Measurements from ENCODE around the gene SUN5.
"Not testable (repeated sequence)": the region's sequence is repeated elsewhere in the genome, so short reads cannot be mapped to it uniquely, and the experiment has no call there.

SUN5 gene

DNA sequence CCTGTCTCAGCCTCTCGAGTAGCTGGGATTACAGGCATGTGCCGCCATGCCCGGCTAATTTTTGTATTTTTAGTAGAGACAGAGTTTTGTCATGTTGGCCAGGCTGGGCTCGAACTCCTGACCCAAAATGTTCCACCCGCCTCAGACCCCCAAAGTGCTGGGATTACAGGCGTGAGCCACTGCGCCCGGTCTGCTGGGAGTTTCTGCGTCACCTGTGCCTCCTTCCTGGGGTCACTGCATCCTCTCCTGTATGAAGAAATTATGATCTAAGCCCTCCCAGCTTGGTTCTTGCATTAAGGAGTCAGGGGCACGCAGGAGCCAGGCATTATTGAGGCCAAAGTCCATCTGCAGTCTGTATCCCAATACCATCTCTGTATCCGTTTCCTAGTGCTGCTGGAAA lies 41.6 kb downstream of the SUN5 start:
- not testable (repeated sequence) for DNase-seq

DNA sequence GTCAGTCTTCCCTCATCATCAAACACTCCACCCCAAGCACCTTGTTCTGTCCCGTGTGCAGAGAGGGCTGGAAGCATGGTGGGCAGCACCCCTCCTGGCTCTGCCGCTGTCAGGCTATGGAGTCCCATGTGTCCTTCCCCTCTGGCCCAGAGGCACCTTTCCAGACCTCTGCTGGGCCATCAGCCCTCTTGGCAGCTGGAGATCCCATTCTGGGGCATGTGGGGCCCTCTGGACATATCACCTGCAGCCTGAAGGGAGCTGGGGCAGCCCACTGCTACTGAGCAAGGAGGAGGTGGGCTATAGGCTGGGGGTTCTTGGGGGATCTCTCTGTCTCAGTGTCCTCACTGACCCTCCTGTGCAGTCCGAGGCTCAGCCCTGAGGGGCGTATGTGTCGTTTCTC lies 42.2 kb downstream of the SUN5 start:
- no peak for DNase-seq

DNA sequence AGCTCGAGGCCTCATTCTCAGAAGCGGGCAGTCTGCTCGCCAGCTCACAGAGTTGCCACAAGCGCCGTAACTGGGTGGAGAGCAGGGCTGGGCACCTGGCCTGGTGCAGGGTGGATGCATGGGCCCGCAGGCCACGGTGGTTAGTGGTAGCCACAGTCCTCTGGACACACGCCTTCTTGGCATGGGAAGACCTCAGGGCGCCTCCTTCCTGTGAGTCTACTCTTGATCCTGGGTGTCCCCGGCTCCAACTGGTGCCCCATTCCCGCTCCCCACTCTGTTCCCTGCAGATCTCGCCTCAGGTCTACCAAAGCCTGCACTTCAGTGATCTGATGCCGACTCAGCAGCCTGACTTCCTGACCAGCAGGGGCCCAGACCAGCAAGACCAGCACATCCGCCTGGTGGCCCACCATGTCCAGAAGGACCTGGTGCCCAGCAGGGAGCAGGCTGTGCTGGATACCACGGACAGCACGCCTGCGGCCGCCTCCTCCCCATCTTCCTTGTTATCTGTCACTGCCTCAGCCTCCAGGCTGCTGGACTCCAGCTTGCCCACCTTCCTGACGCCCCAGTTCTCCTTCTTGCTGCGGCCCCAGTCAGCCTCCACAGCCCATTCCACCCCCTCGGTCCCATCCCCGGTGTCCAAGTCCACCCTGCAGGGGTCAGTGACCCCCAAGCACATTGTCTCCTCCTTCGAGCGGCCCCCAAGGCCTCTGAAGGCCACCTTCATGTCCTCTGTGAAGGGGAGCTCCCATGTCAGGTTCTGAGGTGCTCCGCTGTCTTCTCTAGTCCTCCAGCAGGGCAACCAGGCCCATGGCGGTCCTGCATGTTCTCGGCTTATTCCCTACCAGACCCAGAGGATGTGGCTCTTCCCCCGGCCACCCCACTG lies 43.1 kb downstream of the SUN5 start:
- no peak for DNase-seq

DNA sequence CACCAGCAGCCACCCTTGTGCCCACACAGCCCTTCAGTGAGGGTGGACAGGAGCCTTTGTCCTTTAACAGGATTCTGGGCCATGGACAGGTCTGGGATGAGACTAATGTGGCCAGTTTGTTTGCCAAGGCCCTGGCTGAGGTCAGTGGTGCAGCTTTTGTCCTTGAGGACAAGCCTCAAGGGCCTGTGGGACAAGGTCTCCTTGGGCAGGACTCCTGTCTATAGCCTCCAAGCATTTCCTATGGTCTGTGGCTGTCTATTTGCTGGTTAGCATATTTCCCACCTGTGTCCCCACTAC lies 44.1 kb downstream of the SUN5 start:
- DNase-seq = no peak

DNA sequence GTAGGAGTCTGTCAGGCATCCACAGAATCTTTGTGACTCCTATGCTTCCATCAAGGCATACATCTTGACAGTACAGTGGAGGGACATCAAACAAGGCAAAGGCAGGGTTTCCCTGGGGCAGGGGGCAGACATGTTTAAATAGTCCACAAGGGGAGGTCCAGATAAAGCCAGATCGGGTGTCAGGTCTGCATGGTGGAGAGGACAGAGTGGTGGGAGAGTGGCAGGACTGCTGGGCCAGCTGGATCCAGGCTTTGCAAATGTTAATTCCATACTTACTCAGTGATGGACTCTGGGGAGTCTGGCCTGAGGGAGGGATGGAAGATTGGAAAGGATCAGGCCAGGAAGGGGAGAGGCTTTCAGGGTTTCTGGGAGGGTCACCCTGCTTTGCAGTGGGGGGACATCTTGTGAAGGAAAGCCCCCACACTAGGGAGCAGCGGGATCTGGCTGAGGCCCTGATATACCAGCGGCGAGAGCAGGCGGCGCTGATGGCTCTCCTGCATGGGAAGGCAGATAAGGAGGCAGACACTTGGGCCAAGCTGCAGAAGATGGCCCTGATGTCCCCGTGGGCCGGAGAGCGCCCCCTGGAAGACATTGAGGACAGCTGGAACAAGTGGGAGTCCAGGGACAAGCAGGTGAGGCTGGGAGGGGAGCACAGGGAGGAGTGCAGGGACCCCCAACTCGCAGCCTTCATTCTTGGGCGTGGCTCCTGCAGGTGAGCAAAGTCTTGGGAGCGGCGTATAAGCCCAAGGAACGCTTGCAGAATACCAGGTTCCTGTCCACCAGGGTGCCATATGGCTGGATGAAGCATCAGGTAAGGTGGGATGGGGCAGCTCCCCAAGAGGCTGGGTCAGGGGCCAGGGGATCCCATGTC lies 44.6 kb downstream of the SUN5 start:
- DNase-seq = no peak

DNA sequence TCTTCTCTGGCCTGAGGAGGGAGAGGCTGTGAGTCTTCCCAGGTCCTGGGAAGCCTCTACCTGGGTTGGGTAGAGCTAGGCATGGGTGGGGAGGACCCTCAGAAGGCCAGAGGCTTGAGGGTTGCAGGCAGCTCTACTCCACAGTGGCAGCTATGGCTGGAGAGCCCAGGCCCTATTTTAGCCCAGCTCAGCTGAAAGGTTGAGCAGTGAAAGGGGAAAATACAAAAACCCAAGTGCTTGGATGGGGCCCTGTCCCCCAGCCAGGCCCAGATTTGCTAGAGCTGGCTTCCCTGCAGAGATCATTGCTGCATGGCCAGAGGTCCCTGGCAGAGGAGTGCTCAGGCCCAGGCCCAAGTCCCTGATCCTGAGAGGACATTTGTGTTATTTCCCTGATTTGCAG lies 45.7 kb downstream of the SUN5 start:
- no peak for DNase-seq

DNA sequence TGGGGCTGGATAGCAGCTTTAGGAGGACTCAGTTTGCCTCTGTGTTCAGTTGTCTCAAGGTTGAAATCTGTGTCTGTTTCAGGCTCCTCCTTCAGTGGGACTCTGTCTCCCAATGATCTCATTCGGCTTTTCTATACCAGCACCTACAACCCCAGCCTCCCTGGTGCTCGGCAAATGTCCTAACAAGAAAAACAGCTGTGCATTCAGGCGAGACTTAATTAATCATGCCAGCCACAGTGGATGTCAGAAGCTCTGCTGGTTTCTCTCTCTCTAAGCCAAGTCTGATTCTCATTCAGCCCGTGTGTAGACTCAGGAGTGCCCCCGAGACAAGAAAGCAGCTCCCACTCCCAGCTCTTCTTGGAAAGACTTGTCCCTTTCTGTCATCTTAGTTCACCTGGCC lies 46.8 kb downstream of the SUN5 start:
- DNase-seq = no peak

DNA sequence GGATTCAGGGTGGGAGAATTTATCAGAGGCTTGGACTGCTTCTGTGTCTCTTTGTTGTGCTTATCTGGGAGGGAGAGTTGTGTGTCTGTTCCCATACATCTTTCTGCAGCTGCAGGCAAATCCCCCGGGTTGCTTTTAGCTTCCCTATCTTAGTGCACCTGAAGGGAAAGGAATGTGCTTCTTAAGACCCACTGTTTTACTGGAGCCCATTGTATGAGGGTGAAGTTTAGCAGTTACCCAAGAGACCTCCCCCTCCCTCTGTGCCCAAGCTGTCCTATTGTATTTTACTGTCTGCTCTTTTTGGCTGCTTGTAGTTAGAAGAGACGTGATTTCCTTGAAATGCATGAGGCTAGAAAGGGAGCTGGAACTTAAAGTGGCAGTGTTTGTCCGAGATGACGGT lies 53.7 kb downstream of the SUN5 start:
- DNase-seq = not testable (repeated sequence)

DNA sequence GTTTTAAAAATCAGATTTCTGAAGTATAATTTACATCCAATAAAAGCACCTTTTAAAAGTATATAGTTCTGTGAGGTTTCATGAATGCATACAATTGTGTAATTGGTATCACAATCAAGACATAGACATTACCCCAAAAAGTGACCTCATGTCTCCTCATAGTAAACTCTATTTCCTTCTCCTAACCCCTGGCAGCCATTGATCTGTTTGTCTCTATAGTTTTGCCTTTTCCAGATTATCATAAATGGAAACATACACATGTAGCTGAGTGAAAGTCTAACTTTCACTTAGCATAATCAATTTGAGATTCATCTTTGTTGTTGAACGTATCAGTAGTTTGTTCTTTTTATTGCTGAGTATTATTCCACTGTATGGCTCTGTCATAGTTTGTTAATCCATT lies 57.6 kb downstream of the SUN5 start:
- no peak for DNase-seq

DNA sequence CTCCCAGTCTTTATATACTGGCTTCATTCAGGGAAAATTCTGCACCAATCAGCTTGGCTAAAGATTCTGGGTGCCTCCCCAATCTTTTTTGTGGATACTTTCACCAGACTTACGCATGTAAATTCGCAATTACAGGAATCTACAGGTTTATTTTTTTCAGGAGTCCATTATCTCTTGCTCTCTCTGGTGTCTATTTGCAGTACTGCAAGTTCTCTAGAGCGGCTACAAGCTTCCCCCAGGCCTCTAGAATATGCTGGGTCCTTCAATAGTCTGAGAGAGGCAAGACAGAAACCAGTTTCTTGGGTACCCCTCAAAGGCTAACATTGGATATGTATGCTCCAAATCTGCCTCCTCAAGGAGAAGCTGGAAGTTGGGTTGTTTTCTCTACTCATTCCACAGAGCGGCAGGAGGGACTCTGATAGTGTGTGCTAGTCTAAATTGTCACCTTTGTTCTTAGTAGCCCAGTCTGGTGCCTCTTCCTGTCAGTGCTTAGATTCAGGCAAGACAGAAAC lies 58.5 kb downstream of the SUN5 start:
- DNase-seq = no peak

DNA sequence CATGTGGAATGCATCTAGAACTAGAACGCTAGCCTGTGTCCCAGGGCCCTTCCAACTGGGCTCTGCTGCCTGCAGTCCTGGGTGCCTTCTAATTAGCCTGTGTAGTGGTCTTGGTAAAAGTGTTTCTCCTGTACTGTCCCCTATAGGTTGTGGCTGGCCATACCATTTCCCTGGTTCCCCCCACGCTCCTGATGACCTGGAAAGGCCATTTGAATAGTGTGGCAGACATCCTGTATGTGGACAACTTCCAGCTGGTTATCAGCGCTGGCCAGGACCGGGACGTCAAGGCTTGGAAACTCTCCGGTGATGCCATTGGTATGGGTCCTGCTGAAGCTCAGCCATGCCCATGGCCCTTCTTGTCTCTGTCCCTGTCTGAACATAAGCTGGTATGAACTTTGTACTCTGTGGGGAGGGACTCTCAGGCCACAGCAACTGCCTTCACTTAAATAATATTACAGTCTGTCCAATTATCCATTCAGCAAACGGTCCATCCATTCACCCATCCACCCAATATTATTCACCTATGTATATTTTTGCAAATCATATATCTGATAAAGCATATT lies 60.7 kb downstream of the SUN5 start:
- DNase-seq = no peak

DNA sequence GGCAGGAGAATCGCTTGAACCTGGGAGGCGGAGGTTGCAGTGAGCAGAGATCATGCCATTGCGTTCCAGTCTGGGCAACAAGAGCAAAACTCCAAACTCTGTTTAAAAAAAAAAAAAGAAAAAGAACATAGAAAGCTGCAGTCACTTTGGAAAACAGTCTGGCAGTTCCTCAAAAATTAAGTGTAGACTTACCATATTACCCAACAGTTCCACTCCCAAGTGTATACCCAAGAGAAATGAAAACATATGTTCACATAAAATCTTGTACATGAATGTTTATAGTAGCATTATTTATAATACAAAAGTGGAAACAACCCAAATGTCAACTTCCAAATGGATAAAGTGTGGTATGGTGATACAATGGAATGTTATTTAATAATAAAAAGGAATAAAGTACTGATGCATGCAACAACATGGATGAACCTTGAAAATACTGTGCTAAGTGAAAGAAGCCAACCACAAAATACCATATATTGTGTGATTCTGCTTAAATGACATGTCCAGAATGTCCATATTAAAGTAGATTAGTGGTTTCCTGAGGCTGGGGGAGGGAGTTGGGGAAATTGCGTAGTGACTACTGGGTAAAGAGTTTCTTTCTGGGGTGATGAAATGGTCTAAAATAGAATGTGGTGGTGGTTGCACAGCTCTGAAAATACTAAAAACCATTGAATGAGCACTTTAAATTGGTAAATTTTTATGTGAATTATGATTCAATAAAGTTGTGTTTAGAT lies 62.9 kb downstream of the SUN5 start:
- DNase-seq = no peak

DNA sequence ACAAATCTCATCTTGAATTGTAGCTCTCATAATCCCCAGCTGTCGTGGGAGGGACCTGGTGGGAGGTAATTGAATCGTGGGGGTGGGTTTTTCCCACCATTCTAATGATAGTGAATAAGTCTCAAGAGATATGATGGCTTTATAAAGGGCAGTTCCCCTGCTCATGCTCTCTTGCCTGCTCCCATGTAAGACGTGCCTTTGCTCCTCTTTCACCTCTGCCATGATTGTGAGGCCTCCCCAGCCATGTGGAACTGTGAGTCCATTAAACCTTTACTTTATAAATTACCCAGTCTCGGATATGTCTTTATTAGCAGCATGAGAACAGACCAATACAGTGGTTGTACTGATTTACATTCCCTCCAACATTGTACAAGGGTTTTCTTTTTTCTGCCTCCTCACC lies 69.7 kb downstream of the SUN5 start:
- no peak for DNase-seq

All from NCI-H1694 (cell line).